ENCODE data around the gene PHLPP1.

PHLPP1 gene

DNA sequence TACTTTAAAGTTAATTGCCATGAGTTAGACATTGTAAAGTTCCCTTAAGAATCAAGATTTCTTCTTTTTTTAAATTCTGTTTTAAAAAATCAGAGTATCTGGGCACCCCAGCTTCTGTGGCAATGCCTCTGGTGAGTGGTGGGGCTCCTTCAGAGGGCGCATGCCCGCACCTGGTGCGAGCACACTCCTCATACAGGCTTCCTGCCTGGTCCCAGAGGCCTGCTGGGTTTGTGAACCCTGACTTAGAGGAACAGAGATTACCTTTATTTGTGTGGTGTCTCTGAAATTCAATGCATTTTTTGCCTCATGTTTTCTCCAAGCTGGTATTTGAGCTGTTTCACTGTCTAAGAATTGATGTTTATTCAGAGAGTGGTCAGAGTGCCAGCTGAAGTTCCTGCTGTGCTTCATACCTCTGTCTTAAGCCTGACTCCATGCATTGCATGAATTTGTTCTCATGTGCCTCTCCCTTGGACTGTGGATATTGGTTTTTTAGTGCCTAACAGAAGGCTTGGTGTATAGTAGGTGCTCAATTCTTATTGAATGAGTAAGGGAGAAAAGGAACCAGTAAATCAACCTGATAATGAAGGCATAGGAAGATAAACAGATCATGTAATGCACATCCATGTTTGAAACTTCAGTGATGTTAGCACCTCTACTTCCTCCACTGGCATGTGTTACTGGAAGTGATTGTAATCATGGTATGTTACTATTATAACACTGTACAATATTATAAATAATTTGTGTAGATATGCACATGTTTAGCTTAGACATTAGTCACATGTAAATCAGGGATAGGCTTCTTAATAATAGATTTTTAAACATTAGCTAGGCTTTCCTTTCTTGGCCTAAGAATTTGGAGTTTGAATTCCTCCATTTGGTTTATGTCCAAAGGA is 29.0 kb downstream of the PHLPP1 start:
- DNase-seq: no peak

- no peak for DNase-seq
Measured at GRCh38 chr18:62745089-62745751, 29.9 kb downstream of the PHLPP1 start.

DNA sequence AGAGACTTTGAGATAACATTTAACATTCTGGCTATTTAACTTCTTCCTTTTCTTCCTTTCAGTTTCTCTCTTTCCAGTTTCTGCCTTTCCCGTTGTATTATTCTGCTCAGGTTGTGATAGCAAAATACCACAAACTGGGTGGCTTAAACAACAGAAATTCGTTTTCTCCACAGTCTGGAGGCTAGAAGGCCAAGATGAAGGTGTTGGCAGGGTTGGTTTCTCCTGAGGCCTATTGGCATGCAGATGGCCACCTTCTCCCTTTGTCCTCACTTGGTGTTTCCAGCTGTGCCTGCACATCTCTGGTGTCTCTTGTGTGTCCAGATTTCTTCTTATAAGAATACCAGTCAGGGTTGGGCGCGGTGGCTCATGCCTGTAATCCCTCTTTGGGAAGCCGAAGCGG is 34.0 kb downstream of the PHLPP1 start:
- no peak for DNase-seq

GRCh38 chr18:62751341-62751821 is 36.0 kb downstream of the PHLPP1 start:
- DNase-seq: no peak

DNA sequence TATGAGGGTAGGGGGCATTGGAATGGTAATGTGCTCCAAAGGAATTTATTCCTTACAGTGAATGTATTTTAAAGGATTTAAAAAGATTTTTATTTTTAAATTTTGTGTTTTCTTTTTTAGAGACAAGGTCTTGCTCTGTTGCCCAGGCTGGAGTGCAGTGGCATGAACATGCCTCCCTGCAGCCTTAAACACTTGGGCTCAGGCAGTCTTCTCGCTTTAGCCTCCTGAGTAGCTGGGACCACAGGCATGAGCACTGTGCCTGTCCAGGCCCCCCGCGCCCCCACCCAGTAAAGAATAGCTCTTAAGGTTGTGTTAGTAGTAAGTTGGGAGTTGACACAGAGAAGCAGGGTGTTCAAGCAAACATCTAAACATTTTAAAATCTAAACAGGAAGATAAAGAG is 36.6 kb downstream of the PHLPP1 start:
- DNase-seq: no peak

DNA sequence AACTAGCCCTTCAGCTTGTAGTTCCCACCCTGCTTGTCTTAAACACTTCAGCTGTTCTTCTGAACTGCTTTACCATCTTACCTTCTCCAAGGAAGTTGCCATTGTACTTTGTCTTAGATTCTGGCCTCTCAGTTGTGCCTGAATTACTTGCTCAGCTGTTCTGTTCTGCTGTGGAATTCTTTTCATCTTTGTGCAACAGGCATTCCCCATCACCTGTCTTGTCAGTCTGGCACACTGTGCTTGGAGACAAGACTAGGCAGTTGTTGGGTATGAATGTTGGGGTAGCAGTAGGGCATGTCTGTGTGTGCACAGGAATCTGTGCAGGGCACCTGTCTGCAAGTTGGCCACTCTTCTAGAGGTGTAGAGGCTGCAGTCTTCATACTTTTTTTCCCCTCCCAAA is 38.7 kb downstream of the PHLPP1 start:
- no peak for DNase-seq

- no peak for DNase-seq
Measured at GRCh38 chr18:62755454-62755853, 40.1 kb downstream of the PHLPP1 start.

- DNase-seq: no peak
Measured at GRCh38 chr18:62755946-62756345, 40.6 kb downstream of the PHLPP1 start.

DNA sequence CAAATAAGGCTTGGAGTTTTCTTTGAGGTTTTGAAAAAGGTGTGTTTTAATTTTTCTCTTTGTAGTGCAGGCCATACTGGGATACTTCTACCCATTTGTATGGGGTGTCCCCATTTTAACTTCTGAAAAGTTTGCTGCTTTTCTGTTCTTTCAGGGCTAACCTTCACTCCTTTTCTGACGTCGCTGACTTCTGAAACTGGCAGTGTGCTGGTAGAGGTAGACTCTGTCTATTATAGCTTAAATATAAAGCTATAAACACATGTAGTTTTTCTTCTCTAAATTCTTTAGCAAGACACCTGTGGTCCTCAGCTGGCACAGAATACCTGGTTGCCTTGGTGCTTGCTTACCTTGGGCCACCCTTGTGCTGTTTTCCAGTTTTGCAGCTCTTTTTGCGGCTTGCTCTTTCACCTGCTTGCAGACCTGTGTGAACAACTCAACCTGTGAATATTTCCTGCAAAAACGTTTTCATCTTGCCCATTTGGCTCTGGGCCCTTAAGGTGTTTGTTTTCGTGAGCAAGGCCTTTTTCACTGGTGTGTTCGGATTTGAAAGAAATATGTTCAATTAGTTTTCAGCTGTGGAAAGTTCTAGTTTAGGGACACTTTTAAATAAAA is 42.2 kb downstream of the PHLPP1 start:
- no peak for DNase-seq

DNA sequence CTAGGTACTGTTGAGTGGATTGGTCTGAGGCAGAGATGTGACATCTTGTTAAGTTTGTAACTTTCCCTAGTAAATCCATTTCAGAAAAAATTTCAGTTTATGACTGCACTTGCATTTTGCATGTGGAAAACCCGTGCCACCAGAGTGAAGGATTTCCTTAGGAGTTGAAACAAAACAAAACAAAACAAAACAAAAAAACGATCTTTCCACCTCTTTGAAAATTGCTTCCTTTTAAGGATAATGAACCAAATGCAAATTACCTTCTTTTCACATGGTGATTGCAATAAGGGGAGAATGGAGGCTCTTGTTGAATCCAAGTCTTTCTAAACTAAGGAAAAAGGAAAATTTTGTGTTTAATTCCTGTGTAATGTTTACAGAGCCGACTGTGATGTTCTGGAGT is 43.2 kb downstream of the PHLPP1 start:
- no peak for DNase-seq

DNA sequence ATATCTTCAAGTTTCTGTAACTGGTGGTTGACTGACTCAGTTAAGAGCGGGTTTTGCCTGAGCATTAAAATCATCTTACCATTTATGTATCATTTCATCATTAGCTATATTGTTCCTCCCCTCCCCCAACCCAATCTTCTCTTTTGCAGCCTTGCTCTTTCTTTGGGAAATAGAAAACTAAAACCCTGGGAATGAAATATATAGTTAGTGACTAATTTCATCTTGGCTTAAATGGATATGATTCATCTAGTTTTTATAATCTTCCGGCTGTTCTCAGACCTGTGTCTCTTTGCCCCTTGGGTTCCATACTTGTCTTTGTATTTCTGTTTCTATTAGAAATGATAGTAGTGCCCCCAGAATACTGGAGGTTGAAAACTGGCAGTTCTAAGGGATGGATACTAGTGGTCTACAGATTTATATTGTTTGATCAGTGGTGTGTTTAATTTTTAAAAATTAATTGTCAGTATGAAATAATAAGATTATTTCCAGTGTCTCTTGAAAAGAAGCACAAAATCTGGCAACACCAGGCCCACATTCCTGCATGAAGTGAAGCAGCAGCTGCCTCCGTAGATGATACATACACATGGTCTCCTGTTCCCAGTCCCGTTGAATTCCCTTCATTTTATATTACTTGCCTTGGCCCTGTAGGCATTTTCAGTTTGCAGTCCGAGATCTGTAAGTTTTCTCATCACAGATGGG is 44.5 kb downstream of the PHLPP1 start:
- no peak for DNase-seq

- DNase-seq: no peak
Measured at GRCh38 chr18:62760403-62760734, 45.0 kb downstream of the PHLPP1 start.

GRCh38 chr18:62763101-62763521 is 47.8 kb downstream of the PHLPP1 start:
- no peak for DNase-seq

- no peak for DNase-seq
Measured at GRCh38 chr18:62766266-62766665, 50.9 kb downstream of the PHLPP1 start.

GRCh38 chr18:62767321-62767720 is 52.0 kb downstream of the PHLPP1 start:
- no peak for DNase-seq

DNA sequence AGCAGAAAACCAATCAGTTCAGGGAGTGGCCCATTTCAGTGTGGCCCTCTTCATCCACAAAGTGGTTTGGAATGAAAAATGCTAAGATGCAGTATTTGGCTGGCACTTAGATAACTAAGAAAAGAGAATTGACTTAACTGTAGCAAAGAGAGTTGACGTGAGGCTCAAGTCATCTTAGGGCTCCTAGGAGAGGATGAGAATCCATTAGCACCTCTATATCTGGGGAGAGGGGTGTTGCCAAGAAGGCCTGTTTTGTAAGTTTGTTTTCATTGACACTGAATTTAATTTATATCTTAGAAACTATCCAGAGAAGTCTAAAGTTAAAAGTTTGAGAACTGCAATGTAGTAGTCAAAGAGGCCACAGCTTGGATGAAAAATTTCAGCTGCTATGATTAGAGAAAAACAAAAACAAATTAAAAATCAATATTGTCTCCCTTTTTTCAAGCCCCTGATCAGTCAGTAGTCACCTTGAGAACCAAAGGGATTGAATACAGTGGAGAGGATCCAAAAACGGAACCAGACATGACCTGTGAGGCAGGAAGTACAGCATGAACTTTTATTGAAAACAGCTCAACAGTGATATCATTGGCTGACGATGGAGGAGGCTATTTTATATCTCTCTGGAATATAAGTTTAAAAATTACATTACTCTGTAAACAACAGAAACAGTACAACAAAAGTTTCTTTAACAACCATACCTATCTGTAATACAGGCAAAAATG is 52.7 kb downstream of the PHLPP1 start:
- no peak for DNase-seq

- no peak for DNase-seq
Measured at GRCh38 chr18:62768558-62768943, 53.2 kb downstream of the PHLPP1 start.

DNA sequence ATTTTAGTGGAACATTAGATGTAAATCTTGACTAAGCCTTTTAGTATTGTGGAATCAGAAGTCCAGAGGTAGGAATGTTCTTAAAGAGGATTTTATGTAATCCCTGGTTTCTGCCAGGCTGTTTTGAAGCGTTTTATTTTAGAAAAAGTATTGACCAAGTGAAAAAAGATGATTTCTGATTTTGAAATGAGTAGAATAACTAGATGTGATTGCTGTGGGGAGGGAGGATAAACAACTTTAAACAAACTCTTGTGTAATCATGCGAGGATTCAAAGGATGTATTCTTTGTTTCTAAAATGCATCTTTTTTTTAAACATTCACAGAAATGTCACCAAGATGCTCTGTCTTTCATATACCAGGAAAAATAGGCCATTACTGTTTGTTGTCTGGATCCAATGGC is 53.9 kb downstream of the PHLPP1 start:
- no peak for DNase-seq

GRCh38 chr18:62771494-62772270 is 56.3 kb downstream of the PHLPP1 start:
- no peak for DNase-seq

GRCh38 chr18:62772860-62773584 is 57.7 kb downstream of the PHLPP1 start:
- no peak for DNase-seq

DNA sequence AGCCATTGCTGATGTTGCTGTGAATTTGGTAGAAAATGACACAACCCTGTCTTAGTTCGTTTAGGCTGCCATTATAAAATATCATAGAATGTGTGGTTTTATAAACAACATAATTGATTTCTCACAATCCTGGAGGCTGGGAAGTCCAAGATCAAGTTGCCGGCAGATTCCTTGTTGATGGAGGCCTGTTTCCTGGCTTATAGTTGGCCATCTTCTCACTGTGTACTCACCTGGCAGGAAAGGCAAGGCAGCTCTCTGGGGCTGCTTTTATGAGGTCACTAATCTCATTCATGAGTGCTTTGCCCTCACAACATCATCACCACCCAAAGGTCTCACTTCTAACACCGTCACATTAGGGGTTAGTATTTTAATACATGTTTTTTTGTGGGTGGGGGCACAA is 58.4 kb downstream of the PHLPP1 start:
- DNase-seq: no peak

Data from activated CD4-positive, alpha-beta T cell treated with anti-CD3 and anti-CD28 coated beads, Interleukin-2, amount 50 U/mL, for 4 hours (primary cell).